Ectodermal cell (in vitro differentiated cells): ENCODE measurements around the gene KRTAP1-3.

Experiments used
- H3K27ac ChIP-seq: 2 replicates; pipeline ENCODE4 v1.7.0; 2013; ENCODE audit warnings: mild to moderate bottlenecking, low read depth, low read length; ENCODE audit not compliant: insufficient read depth, poor library complexity, severe bottlenecking
- H3K27me3 ChIP-seq: 2 replicates; pipeline ENCODE4 v1.7.0; 2013; ENCODE audit warnings: mild to moderate bottlenecking, low read length; ENCODE audit not compliant: insufficient read depth, control insufficient read depth, poor library complexity, severe bottlenecking
- H3K36me3 ChIP-seq: one replicate; pipeline ENCODE4 v1.7.0; 2013; ENCODE audit warnings: low read length; ENCODE audit not compliant: control insufficient read depth, insufficient read depth
- H3K4me1 ChIP-seq: one replicate; pipeline ENCODE4 v1.7.0; 2013; ENCODE audit warnings: low read length; ENCODE audit not compliant: control insufficient read depth, insufficient read depth
- H3K4me3 ChIP-seq: 2 replicates; pipeline ENCODE4 v1.7.0; 2013; ENCODE audit warnings: low read depth, low read length, control low read depth; ENCODE audit not compliant: insufficient read depth
- H3K9me3 ChIP-seq: 2 replicates; pipeline ENCODE4 v1.7.0; 2013; ENCODE audit warnings: mild to moderate bottlenecking, low read length, moderate library complexity; ENCODE audit not compliant: control insufficient read depth
- WGBS, 2 experiments: methylation state at CpG; one replicate each; pipeline ENCODE4 v1.1.7; 2013; ENCODE audit warnings: missing lambda C conversion rate in 2 of 2; 5-methylcytosine and 5-hydroxymethylcytosine counted together

Gene KRTAP1-3

GRCh38 chr17:41029633-41030245 lies 4.9 kb downstream of the KRTAP1-3 start, which contains the start of gene KRTAP1-4:
KRTAP1-4 (minus strand) TSS chr17:41030195; CDS start chr17:41030078, 117 bp downstream.
- Histone ChIP-seq H3K4me1 (no peaks in the 10 kb centered on the region), H3K36me3 (no peaks in the 10 kb centered on the region), H3K27me3 (no peaks in the 10 kb centered on the region), H3K4me3 (no peak within 1 kb of the TSS), H3K27ac (no peak within 1 kb of the TSS), H3K9me3 (no peaks in the 10 kb centered on the region)
- WGBS, 2 experiments, result 90 to 91% methylated on average over 12 of the region's 12 CpGs

DNA sequence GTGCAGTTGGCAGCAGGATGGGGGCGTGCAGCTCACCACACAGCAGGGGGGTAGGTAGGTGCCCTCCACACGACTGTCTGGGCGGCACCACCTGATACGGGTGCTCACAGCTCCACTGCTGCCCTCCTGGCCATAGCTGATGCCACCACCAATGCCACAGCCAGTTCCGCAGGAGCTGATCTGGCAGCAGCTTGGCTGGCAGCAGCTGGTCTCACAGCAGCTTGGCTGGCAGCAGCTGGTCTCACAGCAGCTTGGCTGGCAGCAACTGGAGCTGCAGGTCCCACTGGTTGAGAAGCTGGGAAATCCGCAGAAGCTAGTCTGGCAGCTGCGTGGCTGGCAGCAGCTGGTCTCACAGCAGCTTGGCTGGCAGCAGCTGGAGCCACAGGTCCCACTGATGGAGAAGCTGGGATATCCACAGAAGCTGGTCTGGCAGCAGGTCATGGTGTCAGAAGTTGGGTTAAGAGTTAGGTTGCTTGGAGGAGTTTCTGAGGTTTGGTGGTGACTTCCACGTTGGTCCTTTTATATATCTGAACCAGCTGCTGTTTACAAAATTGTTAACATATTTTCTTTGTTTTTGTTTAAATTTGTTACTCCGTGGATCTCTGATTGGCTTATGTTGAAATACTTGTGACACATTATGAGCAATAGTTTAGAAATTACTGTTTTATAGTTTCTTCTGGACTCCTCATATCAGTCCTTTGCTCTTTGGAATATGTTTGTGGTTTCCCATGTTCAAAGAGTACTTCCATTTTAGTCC lies 7.8 kb downstream of the KRTAP1-3 start, which contains the start of gene KRTAP1-5:
Gene KRTAP1-5, minus strand, starts transcription at position 494 of the 757 bp plus-strand sequence. Its CDS starts 53 bp downstream, at position 441.
- H3K4me3 ChIP-seq, result no peak within 1 kb of the TSS
- no peaks in the 10 kb centered on the region for H3K9me3 ChIP-seq
- no peak within 1 kb of the TSS for H3K27ac ChIP-seq
- no peaks in the 10 kb centered on the region for H3K4me1 ChIP-seq
- no peaks in the 10 kb centered on the region for H3K27me3 ChIP-seq
- H3K36me3 ChIP-seq, result no peaks in the 10 kb centered on the region
- WGBS, 2 experiments, result 89 to 91% methylated on average over 8 to 9 of the region's 9 CpGs

GRCh38 chr17:41024697-41025096 lies 10.0 kb downstream of the KRTAP1-3 start:
- H3K36me3 ChIP-seq, result no peaks in the 10 kb centered on the region
- 93 to 98% methylated on average over 3 of the region's 3 CpGs for WGBS, 2 experiments
- no peaks in the 10 kb centered on the region for H3K4me1 ChIP-seq
- no peak overlapping the region for H3K4me3 ChIP-seq
- no peak overlapping the region for H3K27ac ChIP-seq
- no peaks in the 10 kb centered on the region for H3K9me3 ChIP-seq
- H3K27me3 ChIP-seq, result no peaks in the 10 kb centered on the region

GRCh38 chr17:41020336-41020735 lies 14.3 kb downstream of the KRTAP1-3 start:
- Histone ChIP-seq H3K36me3 (no peaks in the 10 kb centered on the region), H3K9me3 (no peaks in the 10 kb centered on the region)

GRCh38 chr17:41019415-41019814 lies 15.3 kb downstream of the KRTAP1-3 start:
- 93 to 96% methylated on average over 3 of the region's 3 CpGs for WGBS, 2 experiments
- Histone ChIP-seq H3K4me3 (no peak overlapping the region), H3K9me3 (no peaks in the 10 kb centered on the region), H3K27ac (no peak overlapping the region), H3K4me1 (no peaks in the 10 kb centered on the region), H3K27me3 (no peaks in the 10 kb centered on the region), H3K36me3 (no peaks in the 10 kb centered on the region)

More at GRCh38 chr17:41020336-41020735, 14.3 kb downstream of the KRTAP1-3 start:
- Histone ChIP-seq H3K4me3 (no peak overlapping the region), H3K4me1 (no peaks in the 10 kb centered on the region), H3K27ac (no peak overlapping the region), H3K27me3 (no peaks in the 10 kb centered on the region)

GRCh38 chr17:41018541-41018940 lies 16.1 kb downstream of the KRTAP1-3 start:
- Histone ChIP-seq H3K4me1 (no peaks in the 10 kb centered on the region), H3K27me3 (no peaks in the 10 kb centered on the region), H3K36me3 (no peaks in the 10 kb centered on the region), H3K4me3 (no peak overlapping the region), H3K9me3 (no peaks in the 10 kb centered on the region), H3K27ac (no peak overlapping the region)
- WGBS, 2 experiments, result 91 to 93% methylated on average over 3 of the region's 3 CpGs

- H3K27ac ChIP-seq, result no peak overlapping the region
- no peaks in the 10 kb centered on the region for H3K4me1 ChIP-seq
- WGBS, 2 experiments, result 91 to 92% methylated on average over 13 of the region's 13 CpGs
Measured at GRCh38 chr17:41016578-41017215, 18.0 kb downstream of the KRTAP1-3 start.

DNA sequence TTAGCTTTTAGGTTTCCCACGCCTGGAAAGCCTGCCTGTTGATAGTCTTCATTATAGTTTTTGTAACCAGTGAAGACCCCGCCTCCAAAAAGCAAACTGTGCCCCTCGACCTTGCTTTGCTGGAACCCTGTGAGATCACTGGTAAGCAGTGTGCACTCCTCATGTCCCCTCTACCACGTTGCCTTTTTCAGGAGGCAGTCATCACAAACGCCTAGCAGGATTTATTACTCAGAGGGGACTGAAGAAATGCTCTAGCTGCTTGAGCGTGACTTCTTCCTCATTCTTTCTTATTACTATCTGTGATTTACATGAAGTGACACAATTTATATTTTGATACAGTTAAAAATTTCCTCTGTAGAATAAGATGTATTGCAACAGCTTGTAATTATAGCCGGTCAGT lies 19.2 kb downstream of the KRTAP1-3 start:
- Histone ChIP-seq H3K27ac (no peak overlapping the region), H3K4me3 (no peak overlapping the region), H3K36me3 (no peaks in the 10 kb centered on the region), H3K4me1 (no peaks in the 10 kb centered on the region), H3K27me3 (no peaks in the 10 kb centered on the region), H3K9me3 (no peaks in the 10 kb centered on the region)
- 78 to 85% methylated on average over 6 to 7 of the region's 7 CpGs for WGBS, 2 experiments

More at GRCh38 chr17:41016578-41017215, 18.0 kb downstream of the KRTAP1-3 start:
- Histone ChIP-seq H3K9me3 (no peaks in the 10 kb centered on the region), H3K27me3 (no peaks in the 10 kb centered on the region), H3K36me3 (no peaks in the 10 kb centered on the region), H3K4me3 (no peak overlapping the region)

DNA sequence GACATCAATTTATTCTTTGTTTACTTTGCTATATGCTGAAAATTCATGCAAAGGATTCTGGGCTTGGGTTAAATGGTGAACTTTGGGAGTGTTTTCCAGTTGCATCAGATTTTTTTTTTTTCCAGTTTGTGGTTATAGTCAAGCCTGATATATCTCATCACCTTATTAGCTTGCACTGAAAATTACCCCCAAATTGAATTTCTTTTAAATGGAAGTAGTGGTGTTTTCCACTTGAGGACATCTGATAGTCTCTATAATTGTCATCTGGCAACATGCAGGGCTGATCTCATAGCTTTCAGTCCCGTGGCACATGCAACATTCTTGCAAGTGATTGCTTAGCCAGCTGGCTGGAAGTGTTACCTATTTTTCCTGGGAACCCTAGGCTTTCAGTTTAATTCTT lies 21.1 kb downstream of the KRTAP1-3 start:
- WGBS, 2 experiments, result 68 to 88% methylated on average over 1 of the region's 1 CpG
- no peaks in the 10 kb centered on the region for H3K27me3 ChIP-seq
- H3K4me1 ChIP-seq, result peaks cover 6% of the 10 kb centered on the region
- no peaks in the 10 kb centered on the region for H3K36me3 ChIP-seq
- no peaks in the 10 kb centered on the region for H3K9me3 ChIP-seq
- H3K4me3 ChIP-seq, result no peak overlapping the region
- no peak overlapping the region for H3K27ac ChIP-seq

DNA sequence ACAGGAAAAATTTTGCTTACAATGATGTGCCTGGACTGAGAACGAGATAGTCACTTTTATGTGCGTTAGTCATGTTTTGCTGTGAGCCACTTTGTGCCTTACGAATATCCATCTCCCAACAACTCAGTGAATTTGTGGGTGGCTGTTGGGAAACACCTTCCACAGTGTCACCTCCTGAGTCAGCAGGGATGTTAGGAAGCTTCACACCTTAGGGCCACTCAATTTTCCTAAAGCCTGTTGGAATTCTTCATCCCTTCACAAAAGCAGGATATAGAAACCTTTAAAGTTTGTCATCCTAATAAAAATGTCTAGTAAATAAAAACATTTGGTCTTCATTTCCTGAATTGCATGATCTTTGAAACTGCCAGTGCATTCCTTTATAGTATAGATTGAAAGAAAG lies 21.5 kb downstream of the KRTAP1-3 start:
- no peak overlapping the region for H3K4me3 ChIP-seq
- no peaks in the 10 kb centered on the region for H3K36me3 ChIP-seq
- peaks cover 6% of the 10 kb centered on the region for H3K4me1 ChIP-seq
- H3K9me3 ChIP-seq, result no peaks in the 10 kb centered on the region
- no peaks in the 10 kb centered on the region for H3K27me3 ChIP-seq
- WGBS, 2 experiments, result 95 to 98% methylated on average over 3 of the region's 3 CpGs
- no peak overlapping the region for H3K27ac ChIP-seq
